Coronary artery (tissue), 2 donors: ENCODE data around the gene VMAC.

Experiments used
- DNase-seq: peaks from one replicate; pipeline ENCODE4 v3.0.0-alpha.2; 2017; ENCODE audit warnings: low spot score
- H3K27ac ChIP-seq, 2 donors: fragments of 200-600 bp; sonication (generic); one replicate each; pipeline ENCODE4 v1.5.1; 2016 to 2019
- H3K4me3 ChIP-seq: fragments of 200-600 bp; sonication (generic); 2 replicates; pipeline ENCODE4 v1.5.1; 2016; ENCODE audit warnings: mild to moderate bottlenecking, moderate library complexity
- CTCF ChIP-seq: fragments of 200-600 bp; sonication (generic); IDR thresholded peaks from one replicate; pipeline ENCODE4 v1.5.1; 2019; ENCODE audit warnings: antibody characterized with exemption

Gene VMAC

GRCh38 chr19:5959260-5960004 is 54.8 kb downstream of the VMAC start:
- DNase-seq: no peak
- TF ChIP-seq CTCF: no peak
- Histone ChIP-seq H3K27ac (peak overlapping the region in 1 of 2 donors; percentile 76), H3K4me3 (no peak overlapping the region)
